Central memory CD8-positive, alpha-beta T cell (primary cell): ENCODE data around the gene DNAJB7.
"Not testable (repeated sequence)": the region's sequence is repeated elsewhere in the genome, so short reads cannot be mapped to it uniquely, and the experiment has no call there.

ENCODE experiments used
- ATAC-seq: fragments of 150-1000 bp; cut with Tn5 transposase; replicated peaks from 2 replicates; pipeline ENCODE4 v1.10.0; 2022; ENCODE audit warnings: mild to moderate bottlenecking, moderate FRiP score, moderate number of reproducible peaks; ENCODE audit not compliant: poor library complexity, severe bottlenecking; ENCODE audit errors: extremely low read depth
- DNase-seq, 2 donors: peaks; one replicate each; pipeline ENCODE4 v3.0.0; 2021; ENCODE audit warnings: low spot score in 2 of 2
- H3K27ac Mint-ChIP-seq: one replicate; pipeline ENCODE4 v1.8.0; 2022; ENCODE audit warnings: low read depth, mild to moderate bottlenecking, moderate library complexity, mixed read lengths
- H3K27me3 Mint-ChIP-seq: one replicate; pipeline ENCODE4 v1.8.0; 2022; ENCODE audit warnings: mixed read lengths
- H3K36me3 Mint-ChIP-seq: one replicate; pipeline ENCODE4 v1.8.0; 2022; ENCODE audit warnings: mild to moderate bottlenecking, moderate library complexity, mixed read lengths; ENCODE audit not compliant: insufficient read depth
- H3K4me1 Mint-ChIP-seq: one replicate; pipeline ENCODE4 v1.8.0; 2022; ENCODE audit warnings: mixed read lengths
- H3K4me3 Mint-ChIP-seq: one replicate; pipeline ENCODE4 v1.8.0; 2022; ENCODE audit warnings: mild to moderate bottlenecking, moderate library complexity, mixed read lengths
- H3K9me3 Mint-ChIP-seq: one replicate; pipeline ENCODE4 v1.8.0; 2022; ENCODE audit warnings: mixed read lengths

DNAJB7 gene

DNA sequence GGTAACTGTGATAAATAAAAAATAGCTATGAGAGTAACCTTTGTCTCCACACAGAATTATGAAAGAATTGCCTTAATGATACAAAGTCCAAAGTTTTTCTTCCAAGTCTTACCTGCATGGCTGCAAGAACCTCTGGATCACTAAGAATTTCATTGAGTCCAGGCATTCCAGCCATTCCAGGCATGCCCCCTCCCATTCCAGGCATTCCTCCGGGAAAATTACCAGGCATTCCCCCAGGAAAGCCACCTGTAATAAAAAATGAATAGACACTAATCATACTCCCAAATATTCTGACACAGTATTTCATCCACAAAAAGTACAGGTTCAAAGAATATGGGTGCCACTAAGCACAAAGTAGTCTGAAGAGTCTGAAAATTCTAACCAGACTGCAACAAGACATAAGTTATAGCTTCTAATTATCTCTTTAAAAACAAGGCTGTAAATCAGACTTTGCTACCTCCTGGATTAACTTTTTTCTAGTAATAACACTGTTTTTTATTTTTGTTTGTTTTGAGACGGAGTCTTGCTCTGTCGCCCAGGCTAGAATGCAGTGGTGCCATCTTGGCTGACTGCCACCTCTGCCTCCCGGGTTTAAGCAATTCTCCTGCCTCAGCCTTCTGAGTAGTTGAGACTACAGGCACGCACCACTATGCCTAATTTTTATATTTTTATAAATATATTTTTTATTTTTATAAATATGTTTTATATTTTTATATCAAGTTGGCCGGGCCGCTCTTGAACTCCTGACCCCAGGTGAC is 34.8 kb downstream of the DNAJB7 start:
- H3K4me1 Mint-ChIP-seq = no peaks in the 10 kb centered on the region
- H3K27ac Mint-ChIP-seq = no peak overlapping the region
- H3K27me3 Mint-ChIP-seq = no peaks in the 10 kb centered on the region
- ATAC-seq (no peak), DNase-seq (no peak)
- H3K4me3 Mint-ChIP-seq = no peak overlapping the region
- H3K9me3 Mint-ChIP-seq = no peaks in the 10 kb centered on the region
- peaks cover 42% of the 10 kb centered on the region for H3K36me3 Mint-ChIP-seq

DNA sequence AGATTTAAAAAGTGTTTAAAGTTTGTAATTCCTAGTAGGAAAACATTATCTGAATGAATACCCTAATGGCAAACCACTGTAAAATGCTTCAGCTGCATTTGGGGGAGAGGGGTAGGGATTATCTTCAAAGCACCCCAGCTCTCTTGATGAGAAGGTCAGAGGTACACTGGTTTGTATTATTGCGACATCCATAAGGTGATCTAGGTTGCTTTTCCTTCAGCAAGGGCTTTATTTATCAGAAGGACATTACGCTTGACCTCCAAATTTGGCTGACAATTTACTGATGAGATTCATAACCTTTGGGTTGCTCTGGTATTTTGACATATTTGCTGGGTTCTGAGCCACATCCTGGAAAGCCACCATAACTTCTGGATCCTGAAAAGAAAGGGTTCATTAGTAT is 35.6 kb downstream of the DNAJB7 start:
- not testable (repeated sequence) for H3K27me3 Mint-ChIP-seq, H3K27ac Mint-ChIP-seq, DNase-seq, H3K4me3 Mint-ChIP-seq, H3K4me1 Mint-ChIP-seq, H3K9me3 Mint-ChIP-seq, ATAC-seq
- H3K36me3 Mint-ChIP-seq = peaks cover 36% of the 10 kb centered on the region

DNA sequence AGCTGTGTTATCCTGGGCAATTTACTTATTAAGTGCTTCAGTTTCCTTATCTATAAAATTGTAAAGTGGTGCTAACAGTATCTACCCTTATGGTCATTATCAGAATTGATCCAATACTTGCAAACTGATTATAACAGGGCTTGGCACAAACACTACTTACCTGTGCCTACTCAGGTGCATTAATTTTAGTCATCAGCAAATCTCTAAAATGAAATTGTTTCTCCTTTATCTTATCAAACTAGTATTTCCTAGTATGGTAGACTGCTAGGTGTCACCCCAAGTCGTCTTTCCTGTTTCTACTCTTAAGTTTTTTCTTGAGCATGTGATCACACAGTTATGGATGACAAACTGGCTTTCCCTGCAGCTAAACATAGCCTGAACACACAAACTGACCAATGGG is 38.5 kb downstream of the DNAJB7 start:
- peaks cover 4% of the 10 kb centered on the region for H3K4me1 Mint-ChIP-seq
- ATAC-seq = no peak
- no peak overlapping the region for H3K4me3 Mint-ChIP-seq
- H3K27me3 Mint-ChIP-seq = no peaks in the 10 kb centered on the region
- H3K9me3 Mint-ChIP-seq = no peaks in the 10 kb centered on the region
- no peak for DNase-seq
- no peak overlapping the region for H3K27ac Mint-ChIP-seq
- H3K36me3 Mint-ChIP-seq = peaks cover 27% of the 10 kb centered on the region

DNA sequence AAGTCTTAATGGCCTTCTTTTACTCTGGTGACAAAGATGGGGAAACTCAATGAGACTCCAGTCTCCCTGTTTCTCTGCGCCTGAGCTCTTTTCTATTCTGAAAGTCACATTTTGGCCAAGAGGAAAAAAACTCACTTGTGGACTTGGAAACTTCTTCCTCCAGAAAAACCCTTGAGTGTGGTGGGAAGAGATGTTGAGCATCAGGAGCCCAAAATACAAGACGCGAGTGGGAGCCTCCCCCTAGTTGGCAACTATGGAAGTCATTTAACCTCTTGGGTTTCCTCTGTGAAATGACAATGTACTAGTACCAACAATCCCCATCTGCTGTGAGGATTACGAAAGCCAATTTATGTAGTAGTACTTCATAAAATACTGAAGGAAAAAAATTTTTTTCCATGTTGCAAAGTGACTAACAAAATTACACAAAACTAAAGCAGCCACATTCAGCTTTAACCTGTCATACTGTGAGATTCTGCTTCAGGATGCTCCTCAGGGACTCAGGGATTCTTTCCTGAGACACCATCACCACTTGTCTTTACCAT is 42.2 kb downstream of the DNAJB7 start:
- Mint-ChIP-seq H3K27me3 (no peaks in the 10 kb centered on the region), H3K9me3 (no peaks in the 10 kb centered on the region), H3K36me3 (peaks cover 14% of the 10 kb centered on the region), H3K27ac (no peak overlapping the region), H3K4me3 (peak overlapping the region; percentile 76), H3K4me1 (peaks cover 24% of the 10 kb centered on the region)
- no peak for DNase-seq
- no peak for ATAC-seq

DNA sequence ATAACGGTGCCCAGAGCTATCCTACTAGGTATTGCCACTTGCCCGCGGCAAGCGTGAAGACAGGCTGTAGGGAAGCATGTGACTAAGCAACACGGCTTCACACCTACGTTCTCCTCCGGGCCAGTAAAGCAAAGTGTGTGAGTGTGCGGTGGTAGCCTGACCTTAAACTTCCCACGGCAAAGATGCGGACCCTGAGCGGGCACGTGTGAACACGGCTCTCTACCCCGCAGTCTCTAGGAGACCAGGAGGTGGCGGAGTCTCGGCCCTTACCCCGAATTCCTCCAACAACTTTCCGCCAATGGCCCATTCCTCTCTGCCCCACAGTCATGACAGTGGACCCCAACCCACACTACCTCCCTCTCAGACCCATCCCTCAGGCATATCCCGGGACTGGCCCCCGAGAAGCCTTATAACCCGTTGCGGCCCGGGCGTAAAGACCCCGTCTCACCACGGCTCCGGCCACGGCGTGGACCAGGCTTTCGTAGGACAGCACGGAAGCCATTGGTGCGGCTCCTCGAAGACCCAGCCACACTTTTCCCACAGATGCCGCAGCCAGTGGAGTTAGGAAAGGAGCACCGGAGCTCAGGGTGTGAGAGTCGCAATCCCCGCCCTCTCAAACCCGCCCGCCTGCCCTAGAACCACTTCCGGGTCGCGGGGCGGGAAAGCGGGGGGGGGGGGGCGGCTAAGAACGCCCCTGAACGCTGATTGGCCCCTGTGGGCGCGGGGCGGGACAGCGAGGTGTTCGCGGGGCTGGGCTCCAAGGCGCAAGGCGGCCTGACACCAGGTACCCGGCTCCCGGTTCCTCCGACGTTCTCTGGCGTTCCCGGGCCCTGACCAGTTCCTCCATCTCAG is 42.9 kb downstream of the DNAJB7 start, which contains the start of gene SLC25A17:
Gene SLC25A17, minus strand, starts transcription at position 600 of the 852 bp plus-strand sequence. Its CDS starts 98 bp downstream, at position 502.
- peak within 1 kb of the TSS; percentile 76 for H3K4me3 Mint-ChIP-seq
- DNase-seq (peak; percentile 69), ATAC-seq (peak; percentile 90)
- no peaks in the 10 kb centered on the region for H3K9me3 Mint-ChIP-seq
- peaks cover 24% of the 10 kb centered on the region for H3K4me1 Mint-ChIP-seq
- H3K36me3 Mint-ChIP-seq = peaks cover 13% of the 10 kb centered on the region
- peak within 1 kb of the TSS; percentile 69 for H3K27ac Mint-ChIP-seq
- no peaks in the 10 kb centered on the region for H3K27me3 Mint-ChIP-seq

GRCh38 chr22:40818192-40818746 is 43.6 kb downstream of the DNAJB7 start:
- peak overlapping the region; percentile 69 for H3K27ac Mint-ChIP-seq
- H3K4me1 Mint-ChIP-seq = peaks cover 24% of the 10 kb centered on the region
- peak; percentile 10 for ATAC-seq
- H3K9me3 Mint-ChIP-seq = no peaks in the 10 kb centered on the region
- no peaks in the 10 kb centered on the region for H3K27me3 Mint-ChIP-seq
- H3K4me3 Mint-ChIP-seq = peak overlapping the region; percentile 76
- H3K36me3 Mint-ChIP-seq = peaks cover 7% of the 10 kb centered on the region
- no peak for DNase-seq

GRCh38 chr22:40817737-40818136 is 44.2 kb downstream of the DNAJB7 start:
- H3K4me1 Mint-ChIP-seq = peaks cover 24% of the 10 kb centered on the region
- H3K4me3 Mint-ChIP-seq = peak overlapping the region; percentile 76
- H3K9me3 Mint-ChIP-seq = no peaks in the 10 kb centered on the region
- H3K27ac Mint-ChIP-seq = peak overlapping the region; percentile 69
- ATAC-seq (no peak), DNase-seq (no peak)
- peaks cover 9% of the 10 kb centered on the region for H3K36me3 Mint-ChIP-seq
- no peaks in the 10 kb centered on the region for H3K27me3 Mint-ChIP-seq

GRCh38 chr22:40813912-40814315 is 48.0 kb downstream of the DNAJB7 start:
- Mint-ChIP-seq H3K36me3 (peaks cover 9% of the 10 kb centered on the region), H3K27ac (no peak overlapping the region), H3K4me3 (no peak overlapping the region), H3K27me3 (no peaks in the 10 kb centered on the region), H3K4me1 (peaks cover 29% of the 10 kb centered on the region), H3K9me3 (no peaks in the 10 kb centered on the region)
- no peak for ATAC-seq
- no peak for DNase-seq
